Activated T-cell treated with anti-CD3 and anti-CD28 coated beads, Interleukin-2, amount 50 U/mL, for 24 hours (primary cell): ENCODE data around the gene PLS1.

Experiments used
- DNase-seq: peaks from one replicate; pipeline ENCODE4 v3.0.0-alpha.2; 2020
- H3K27ac Mint-ChIP-seq: 2 replicates; pipeline ENCODE4 v1.8.0; 2020; ENCODE audit warnings: mild to moderate bottlenecking, mixed read lengths
- H3K27me3 Mint-ChIP-seq: 2 replicates; pipeline ENCODE4 v1.8.0; 2020; ENCODE audit warnings: mixed read lengths
- H3K36me3 Mint-ChIP-seq: 2 replicates; pipeline ENCODE4 v1.8.0; 2020; ENCODE audit warnings: low read depth, mixed read lengths
- H3K4me1 Mint-ChIP-seq: 2 replicates; pipeline ENCODE4 v1.8.0; 2020; ENCODE audit warnings: low read depth, mixed read lengths
- H3K4me3 Mint-ChIP-seq: 2 replicates; pipeline ENCODE4 v1.8.0; 2020; ENCODE audit warnings: mild to moderate bottlenecking, moderate library complexity, mixed read lengths
- H3K9me3 Mint-ChIP-seq: 2 replicates; pipeline ENCODE4 v1.8.0; 2020; ENCODE audit warnings: mixed read lengths

PLS1 gene

GRCh38 chr3:142642956-142643355, 46.8 kb downstream of the PLS1 start:
- no peak overlapping the region for H3K27ac Mint-ChIP-seq
- no peaks in the 10 kb centered on the region for H3K9me3 Mint-ChIP-seq
- H3K36me3 Mint-ChIP-seq, result no peaks in the 10 kb centered on the region
- peaks cover 4% of the 10 kb centered on the region for H3K4me1 Mint-ChIP-seq
- DNase-seq, result no peak
- no peak overlapping the region for H3K4me3 Mint-ChIP-seq
- H3K27me3 Mint-ChIP-seq, result no peaks in the 10 kb centered on the region

DNA sequence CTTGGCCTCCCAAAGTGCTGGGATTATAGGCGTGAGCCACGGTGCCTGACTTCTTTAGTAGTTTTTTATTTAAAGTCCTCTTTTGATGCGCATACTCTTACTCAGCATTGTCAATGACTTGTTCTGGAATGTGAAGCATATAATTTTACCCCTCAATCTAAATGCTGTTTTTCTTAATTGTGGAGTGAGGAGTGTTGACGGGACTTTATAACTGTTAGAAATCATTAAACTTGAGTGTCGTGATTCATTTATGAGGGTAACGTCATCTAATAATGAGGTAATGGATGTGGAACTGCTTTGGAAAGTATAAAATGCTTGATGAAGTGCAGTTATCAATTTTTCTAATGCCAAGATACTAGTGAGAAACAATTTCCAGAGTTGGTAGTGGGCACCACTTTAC, 48.3 kb downstream of the PLS1 start:
- no peak overlapping the region for H3K27ac Mint-ChIP-seq
- no peak overlapping the region for H3K4me3 Mint-ChIP-seq
- no peak for DNase-seq
- no peaks in the 10 kb centered on the region for H3K36me3 Mint-ChIP-seq
- H3K4me1 Mint-ChIP-seq, result peaks cover 4% of the 10 kb centered on the region
- H3K9me3 Mint-ChIP-seq, result no peaks in the 10 kb centered on the region
- no peaks in the 10 kb centered on the region for H3K27me3 Mint-ChIP-seq

- H3K27ac Mint-ChIP-seq, result no peak overlapping the region
- no peak for DNase-seq
- H3K4me3 Mint-ChIP-seq, result no peak overlapping the region
- no peaks in the 10 kb centered on the region for H3K27me3 Mint-ChIP-seq
- H3K4me1 Mint-ChIP-seq, result peaks cover 4% of the 10 kb centered on the region
- no peaks in the 10 kb centered on the region for H3K9me3 Mint-ChIP-seq
- H3K36me3 Mint-ChIP-seq, result no peaks in the 10 kb centered on the region
Observed at GRCh38 chr3:142645236-142645793, 49.1 kb downstream of the PLS1 start.

DNA sequence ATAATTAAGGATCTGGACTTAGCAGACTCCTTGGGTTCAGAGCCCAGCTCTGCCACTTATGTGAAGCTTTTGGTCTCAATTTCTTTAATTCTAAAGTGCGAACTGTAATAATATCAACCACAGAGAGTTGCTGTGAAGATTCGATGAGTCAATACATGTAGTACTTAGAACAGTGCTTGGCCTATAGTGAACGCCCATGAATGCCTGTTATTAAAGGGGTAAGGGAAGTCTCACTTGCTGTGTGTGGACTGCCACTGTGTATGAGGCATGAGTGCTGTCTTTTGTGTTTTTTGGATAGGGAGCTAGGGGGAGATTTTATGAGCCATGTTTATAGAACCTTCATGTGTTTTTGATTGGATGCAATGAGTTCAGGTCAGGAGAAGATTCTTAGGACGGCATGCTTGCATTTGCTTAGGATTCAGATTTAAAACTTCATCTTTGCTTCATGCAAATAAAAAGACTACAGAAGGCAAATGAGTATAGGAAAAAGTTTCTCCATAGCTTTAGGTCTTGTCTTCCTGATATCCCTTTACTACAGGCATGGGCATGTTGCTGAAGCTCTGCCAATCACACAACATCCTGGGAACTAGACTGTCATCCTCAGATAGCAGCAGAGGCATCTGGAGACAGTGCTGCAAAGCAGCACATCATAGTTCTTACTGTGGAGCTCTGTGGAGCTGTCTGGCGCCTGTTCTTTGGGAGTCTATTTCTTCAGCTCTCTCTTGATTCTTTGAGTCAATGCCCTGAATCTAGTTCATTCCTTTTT, 50.0 kb downstream of the PLS1 start:
- H3K4me3 Mint-ChIP-seq, result no peak overlapping the region
- peaks cover 4% of the 10 kb centered on the region for H3K4me1 Mint-ChIP-seq
- DNase-seq, result no peak
- H3K9me3 Mint-ChIP-seq, result no peaks in the 10 kb centered on the region
- no peak overlapping the region for H3K27ac Mint-ChIP-seq
- H3K36me3 Mint-ChIP-seq, result no peaks in the 10 kb centered on the region
- no peaks in the 10 kb centered on the region for H3K27me3 Mint-ChIP-seq

DNA sequence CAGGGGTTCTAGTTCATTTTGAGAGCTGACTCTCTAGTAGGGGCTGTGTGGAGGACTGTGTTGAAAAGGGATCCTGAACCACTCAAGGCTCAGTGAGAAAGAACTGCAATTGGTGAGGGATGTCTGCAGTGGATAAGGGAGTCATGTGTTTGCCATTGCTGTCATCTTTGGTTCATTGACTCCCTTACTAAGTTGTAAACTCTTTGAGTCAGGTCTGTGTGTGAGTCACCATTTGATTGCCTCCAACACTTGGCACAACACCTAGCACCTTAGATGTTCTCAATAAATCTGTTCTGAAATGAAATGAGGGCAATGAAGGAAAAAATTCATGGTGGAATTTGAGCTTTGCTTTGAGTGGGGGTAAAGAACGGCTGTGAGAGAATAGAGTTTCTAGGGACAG, 51.7 kb downstream of the PLS1 start:
- H3K4me1 Mint-ChIP-seq, result peaks cover 4% of the 10 kb centered on the region
- no peak for DNase-seq
- no peak overlapping the region for H3K27ac Mint-ChIP-seq
- no peaks in the 10 kb centered on the region for H3K36me3 Mint-ChIP-seq
- no peak overlapping the region for H3K4me3 Mint-ChIP-seq
- no peaks in the 10 kb centered on the region for H3K9me3 Mint-ChIP-seq
- H3K27me3 Mint-ChIP-seq, result no peaks in the 10 kb centered on the region

DNA sequence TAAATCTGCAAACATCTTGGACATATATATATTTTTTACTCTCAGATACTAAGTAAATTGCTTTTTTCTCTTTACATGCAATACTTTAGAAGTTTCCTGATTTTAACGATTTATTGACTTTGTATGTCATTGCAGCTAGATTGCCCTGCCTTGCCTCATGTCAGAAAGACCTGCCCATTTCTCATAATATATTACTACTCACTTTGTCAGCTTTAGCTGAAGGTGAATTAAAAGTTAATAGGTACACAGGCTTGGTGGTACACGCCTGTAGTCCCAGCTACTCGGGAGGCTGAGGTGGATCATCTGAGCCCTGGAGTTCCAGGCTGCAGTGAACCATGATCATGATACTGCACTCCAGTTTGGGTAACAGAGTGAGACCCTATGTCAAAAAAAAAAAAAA, 52.8 kb downstream of the PLS1 start:
- no peaks in the 10 kb centered on the region for H3K36me3 Mint-ChIP-seq
- H3K27me3 Mint-ChIP-seq, result no peaks in the 10 kb centered on the region
- no peaks in the 10 kb centered on the region for H3K9me3 Mint-ChIP-seq
- no peak overlapping the region for H3K4me3 Mint-ChIP-seq
- H3K27ac Mint-ChIP-seq, result no peak overlapping the region
- DNase-seq, result no peak
- H3K4me1 Mint-ChIP-seq, result peaks cover 4% of the 10 kb centered on the region

- no peak overlapping the region for H3K4me3 Mint-ChIP-seq
- H3K36me3 Mint-ChIP-seq, result no peaks in the 10 kb centered on the region
- H3K27me3 Mint-ChIP-seq, result no peaks in the 10 kb centered on the region
- no peaks in the 10 kb centered on the region for H3K9me3 Mint-ChIP-seq
- peaks cover 4% of the 10 kb centered on the region for H3K4me1 Mint-ChIP-seq
- no peak overlapping the region for H3K27ac Mint-ChIP-seq
- no peak for DNase-seq
Observed at GRCh38 chr3:142650001-142650693, 54.0 kb downstream of the PLS1 start.

- Mint-ChIP-seq H3K27me3 (no peaks in the 10 kb centered on the region), H3K4me1 (no peaks in the 10 kb centered on the region), H3K36me3 (no peaks in the 10 kb centered on the region), H3K9me3 (no peaks in the 10 kb centered on the region), H3K27ac (no peak overlapping the region), H3K4me3 (no peak overlapping the region)
- no peak for DNase-seq
Observed at GRCh38 chr3:142651711-142652110, 55.5 kb downstream of the PLS1 start.

DNA sequence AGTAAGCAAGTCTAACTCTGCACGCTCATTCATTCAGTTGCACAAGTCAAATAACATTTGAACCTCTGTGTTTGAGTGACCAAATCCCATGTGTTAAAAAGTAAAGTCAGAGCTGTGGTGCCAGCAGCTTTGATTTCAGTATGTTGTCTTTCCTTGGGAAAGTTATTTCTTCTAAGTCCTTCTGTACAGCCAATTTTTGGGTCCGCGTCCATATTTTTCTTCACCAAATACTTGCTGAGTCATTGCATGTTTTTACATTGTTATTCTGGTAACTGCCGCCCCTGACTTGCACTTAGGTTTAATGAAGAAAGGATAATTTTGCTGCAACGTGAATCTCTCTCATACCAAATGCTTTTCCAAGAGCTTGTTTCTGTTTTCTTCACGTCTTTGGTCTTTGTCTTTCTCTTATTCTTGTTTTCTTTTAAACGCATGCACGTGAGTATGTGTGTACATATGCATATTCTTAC, 56.7 kb downstream of the PLS1 start:
- Mint-ChIP-seq H3K4me1 (no peaks in the 10 kb centered on the region), H3K27ac (no peak overlapping the region)
- DNase-seq, result no peak

GRCh38 chr3:142656575-142656974, 60.4 kb downstream of the PLS1 start:
- H3K27me3 Mint-ChIP-seq, result no peaks in the 10 kb centered on the region
- H3K9me3 Mint-ChIP-seq, result no peaks in the 10 kb centered on the region
- H3K4me3 Mint-ChIP-seq, result no peak overlapping the region
- H3K36me3 Mint-ChIP-seq, result no peaks in the 10 kb centered on the region
- no peaks in the 10 kb centered on the region for H3K4me1 Mint-ChIP-seq
- no peak overlapping the region for H3K27ac Mint-ChIP-seq
- DNase-seq, result no peak

More for the DNA sequence above, 56.7 kb downstream of the PLS1 start:
- no peak overlapping the region for H3K4me3 Mint-ChIP-seq
- H3K36me3 Mint-ChIP-seq, result no peaks in the 10 kb centered on the region
- H3K27me3 Mint-ChIP-seq, result no peaks in the 10 kb centered on the region
- no peaks in the 10 kb centered on the region for H3K9me3 Mint-ChIP-seq

GRCh38 chr3:142657033-142657432, 60.8 kb downstream of the PLS1 start:
- H3K27ac Mint-ChIP-seq, result no peak overlapping the region
- no peaks in the 10 kb centered on the region for H3K4me1 Mint-ChIP-seq
- no peak overlapping the region for H3K4me3 Mint-ChIP-seq
- no peaks in the 10 kb centered on the region for H3K36me3 Mint-ChIP-seq
- no peak for DNase-seq
- no peaks in the 10 kb centered on the region for H3K9me3 Mint-ChIP-seq
- H3K27me3 Mint-ChIP-seq, result no peaks in the 10 kb centered on the region

DNA sequence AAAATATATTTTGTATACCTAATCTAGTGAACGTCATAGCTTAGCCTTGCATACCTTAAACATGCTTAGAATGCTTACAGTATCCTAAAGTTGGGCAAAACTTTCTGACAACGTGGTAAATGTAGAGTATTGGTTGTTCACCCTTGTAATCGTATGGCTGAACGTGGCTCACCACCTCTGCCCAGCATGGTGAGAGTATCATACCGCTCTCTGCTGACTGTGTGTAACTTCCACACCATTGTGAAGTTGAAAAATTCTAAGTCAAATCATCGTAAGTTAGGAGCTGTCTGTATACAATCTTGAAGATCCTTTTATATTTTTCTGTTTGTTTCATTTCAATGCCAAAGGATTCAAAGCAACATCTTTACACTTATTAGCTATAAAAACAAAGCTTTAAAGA, 64.2 kb downstream of the PLS1 start:
- no peaks in the 10 kb centered on the region for H3K9me3 Mint-ChIP-seq
- no peak for DNase-seq
- no peak overlapping the region for H3K27ac Mint-ChIP-seq
- no peaks in the 10 kb centered on the region for H3K36me3 Mint-ChIP-seq
- no peak overlapping the region for H3K4me3 Mint-ChIP-seq
- H3K27me3 Mint-ChIP-seq, result no peaks in the 10 kb centered on the region
- H3K4me1 Mint-ChIP-seq, result no peaks in the 10 kb centered on the region

DNA sequence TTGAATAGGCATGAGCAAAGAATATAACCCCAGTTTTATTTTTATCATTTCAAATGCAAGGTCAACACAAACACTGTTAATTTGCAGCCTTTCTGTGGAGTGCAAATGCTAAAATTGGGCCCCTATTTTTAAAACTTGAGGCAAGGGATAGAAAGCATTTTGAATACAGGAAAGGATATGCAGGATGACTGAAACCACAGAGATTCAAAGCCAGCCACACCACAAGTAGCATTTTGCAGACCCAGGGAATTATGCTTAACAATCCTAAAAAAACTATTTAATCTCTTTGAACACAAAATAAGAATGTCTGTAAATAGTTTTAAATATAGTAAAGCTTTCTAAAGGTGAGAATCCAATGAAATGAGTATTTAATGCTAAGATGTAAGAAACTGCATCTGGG, 64.7 kb downstream of the PLS1 start:
- H3K27ac Mint-ChIP-seq, result no peak overlapping the region
- H3K27me3 Mint-ChIP-seq, result no peaks in the 10 kb centered on the region
- DNase-seq, result no peak
- H3K4me3 Mint-ChIP-seq, result no peak overlapping the region
- H3K4me1 Mint-ChIP-seq, result no peaks in the 10 kb centered on the region
- no peaks in the 10 kb centered on the region for H3K36me3 Mint-ChIP-seq
- no peaks in the 10 kb centered on the region for H3K9me3 Mint-ChIP-seq

DNA sequence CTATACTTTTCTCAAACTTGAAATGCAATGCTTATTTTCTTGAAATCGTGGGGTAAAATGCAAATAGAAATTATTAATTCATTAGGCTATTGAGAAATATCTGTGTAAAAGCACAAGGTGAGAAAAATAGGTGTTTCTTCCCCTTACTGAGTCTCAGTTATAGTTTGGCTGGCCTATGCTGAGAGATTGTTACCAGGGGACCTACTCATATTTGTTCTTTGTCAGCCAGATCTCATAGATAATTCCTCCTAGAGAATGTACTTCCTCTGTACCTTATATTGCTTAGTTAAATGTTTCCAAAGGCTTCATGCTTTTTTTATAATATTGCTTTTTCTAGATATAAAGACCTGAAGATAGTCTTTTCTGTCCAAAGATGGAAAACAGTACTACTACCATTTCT, 67.7 kb downstream of the PLS1 start:
- no peak for DNase-seq
- Mint-ChIP-seq H3K27ac (no peak overlapping the region), H3K4me3 (no peak overlapping the region), H3K27me3 (no peaks in the 10 kb centered on the region), H3K9me3 (no peaks in the 10 kb centered on the region), H3K36me3 (no peaks in the 10 kb centered on the region), H3K4me1 (no peaks in the 10 kb centered on the region)

DNA sequence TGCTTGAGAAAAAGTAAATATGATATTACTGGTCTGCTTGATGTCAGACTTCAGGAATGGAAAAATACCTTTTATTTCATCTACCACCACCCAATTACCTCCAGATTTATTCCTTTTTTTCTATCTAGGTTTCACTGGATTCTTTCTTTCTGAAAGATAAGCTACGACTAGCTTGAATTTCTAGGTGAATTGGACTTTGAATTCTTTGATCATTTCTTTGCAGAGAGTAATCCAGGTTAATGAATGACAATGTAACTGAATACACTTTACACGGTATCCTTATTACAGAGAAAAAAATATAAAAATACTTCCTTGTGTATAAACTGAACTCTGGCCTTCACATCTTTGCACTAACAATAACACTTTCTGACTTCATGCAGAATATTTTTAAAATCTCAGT, 68.1 kb downstream of the PLS1 start:
- Mint-ChIP-seq H3K9me3 (no peaks in the 10 kb centered on the region), H3K36me3 (no peaks in the 10 kb centered on the region), H3K4me1 (no peaks in the 10 kb centered on the region), H3K27me3 (no peaks in the 10 kb centered on the region), H3K27ac (no peak overlapping the region), H3K4me3 (no peak overlapping the region)
- DNase-seq, result no peak
